GM18907 (cell line): Measurements from ENCODE around the gene FAM228A.
A peak's percentile ranks its signal among the peaks of the same experiment; 100 is the strongest.
"Not testable (repeated sequence)": the region's sequence is repeated elsewhere in the genome, so short reads cannot be mapped to it uniquely, and the experiment has no call there.

Source experiments
- ATAC-seq: cut with Tn5 transposase; IDR thresholded peaks from one replicate; pipeline ENCODE4 v1.9.1; 2021; ENCODE audit warnings: mild to moderate bottlenecking, moderate library complexity; ENCODE audit not compliant: unreplicated experiment

The FAM228A gene

GRCh38 chr2:24174851-24175277 lies at the start of gene FAM228A:
Gene FAM228A, plus strand, starts transcription at chr2:24175053. Its CDS starts 428 bp downstream, at chr2:24175481.
- ATAC-seq, result no peak

GRCh38 chr2:24125956-24126355 lies 48.9 kb upstream of the FAM228A start:
- ATAC-seq, result no peak

GRCh38 chr2:24132543-24132942 lies 42.3 kb upstream of the FAM228A start:
- no peak for ATAC-seq

- ATAC-seq, result not testable (repeated sequence)
Measured at GRCh38 chr2:24140305-24140704, 34.5 kb upstream of the FAM228A start.

GRCh38 chr2:24147364-24147763 lies 27.5 kb upstream of the FAM228A start:
- no peak for ATAC-seq

GRCh38 chr2:24152413-24153197 lies 22.2 kb upstream of the FAM228A start:
- no peak for ATAC-seq

- ATAC-seq, result no peak
Measured at GRCh38 chr2:24153478-24153877, 21.4 kb upstream of the FAM228A start.

- no peak for ATAC-seq
Measured at GRCh38 chr2:24158131-24158530, 16.7 kb upstream of the FAM228A start.

- no peak for ATAC-seq
Measured at GRCh38 chr2:24159708-24160107, 15.1 kb upstream of the FAM228A start.

- ATAC-seq, result no peak
Measured at GRCh38 chr2:24160761-24161160, 14.1 kb upstream of the FAM228A start.

GRCh38 chr2:24162494-24162893 lies 12.4 kb upstream of the FAM228A start:
- ATAC-seq, result no peak

- ATAC-seq, result no peak
Measured at GRCh38 chr2:24163186-24163585, 11.7 kb upstream of the FAM228A start.

GRCh38 chr2:24163601-24164000 lies 11.3 kb upstream of the FAM228A start:
- ATAC-seq, result no peak

GRCh38 chr2:24164416-24164973 lies 10.4 kb upstream of the FAM228A start:
- ATAC-seq, result peak; percentile 60

- ATAC-seq, result no peak
Measured at GRCh38 chr2:24169023-24169422, 5.8 kb upstream of the FAM228A start.

- ATAC-seq, result no peak
Measured at GRCh38 chr2:24175631-24176187, 856 bp downstream of the FAM228A start.

- ATAC-seq, result no peak
Measured at GRCh38 chr2:24176326-24176725, 1.5 kb downstream of the FAM228A start.

- peak; percentile 67 for ATAC-seq
Measured at GRCh38 chr2:24179683-24180082, 4.8 kb downstream of the FAM228A start.

- no peak for ATAC-seq
Measured at GRCh38 chr2:24181849-24182248, 7.0 kb downstream of the FAM228A start.

- no peak for ATAC-seq
Measured at GRCh38 chr2:24182507-24182906, 7.7 kb downstream of the FAM228A start.

GRCh38 chr2:24183366-24184069 lies 8.7 kb downstream of the FAM228A start:
- no peak for ATAC-seq

- ATAC-seq, result no peak
Measured at GRCh38 chr2:24189551-24189950, 14.7 kb downstream of the FAM228A start.
